HG02588 (cell line): ENCODE measurements around the gene SERPINA9.
"Not testable (repeated sequence)": the region's sequence is repeated elsewhere in the genome, so short reads cannot be mapped to it uniquely, and the experiment has no call there.

Experiments used
- ATAC-seq: cut with Tn5 transposase; IDR thresholded peaks from one replicate; pipeline ENCODE4 v1.9.1; 2021; ENCODE audit warnings: mild to moderate bottlenecking, moderate library complexity; ENCODE audit not compliant: unreplicated experiment

SERPINA9 gene

DNA sequence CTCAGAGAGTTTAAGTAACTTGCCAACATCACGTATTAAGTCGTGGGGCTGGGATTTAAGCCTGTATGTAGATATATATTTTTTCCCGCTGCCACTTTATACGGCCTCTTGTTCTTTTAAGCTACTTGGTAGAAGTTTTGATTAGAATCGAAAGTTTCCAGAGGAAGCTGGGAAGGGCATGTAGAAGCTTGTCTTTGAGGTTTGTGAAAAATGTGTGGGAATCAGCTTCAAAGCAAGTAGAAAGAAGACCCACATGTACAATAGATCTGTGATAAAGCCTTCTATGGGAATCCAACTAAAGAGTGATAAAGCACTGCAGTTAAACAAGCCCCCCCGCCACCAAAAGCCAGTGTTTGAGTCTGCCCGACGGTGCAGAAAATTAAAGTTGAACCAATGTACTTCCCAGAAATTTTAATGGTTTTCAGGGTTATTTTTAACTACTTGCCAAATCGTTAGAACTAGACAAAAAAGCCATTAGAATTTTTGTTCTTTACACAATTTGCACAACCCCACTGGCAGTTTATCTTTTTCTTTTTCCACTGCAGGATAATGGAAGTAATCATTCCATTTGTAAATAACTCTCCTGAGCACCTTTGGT is 48.9 kb downstream of the SERPINA9 start:
- no peak for ATAC-seq

DNA sequence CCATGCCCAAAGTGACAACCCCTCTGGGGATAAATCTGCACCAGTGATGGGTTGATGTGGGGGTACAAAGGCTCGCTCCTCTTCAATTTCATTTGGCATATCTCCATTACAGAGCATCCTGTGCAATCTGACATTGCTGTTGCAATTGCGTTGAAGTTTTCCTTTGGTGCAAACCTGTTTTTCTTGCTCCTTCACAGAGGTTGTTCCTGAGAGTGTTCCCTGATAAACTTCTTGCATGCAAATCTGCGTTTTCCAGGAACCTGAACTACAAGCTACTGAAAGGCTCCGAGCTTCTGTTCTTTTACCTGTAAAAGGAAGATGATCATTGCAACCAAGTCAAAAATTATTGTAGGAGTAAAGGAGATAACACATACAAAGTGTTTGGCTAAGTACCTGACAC is 49.5 kb downstream of the SERPINA9 start:
- no peak for ATAC-seq

DNA sequence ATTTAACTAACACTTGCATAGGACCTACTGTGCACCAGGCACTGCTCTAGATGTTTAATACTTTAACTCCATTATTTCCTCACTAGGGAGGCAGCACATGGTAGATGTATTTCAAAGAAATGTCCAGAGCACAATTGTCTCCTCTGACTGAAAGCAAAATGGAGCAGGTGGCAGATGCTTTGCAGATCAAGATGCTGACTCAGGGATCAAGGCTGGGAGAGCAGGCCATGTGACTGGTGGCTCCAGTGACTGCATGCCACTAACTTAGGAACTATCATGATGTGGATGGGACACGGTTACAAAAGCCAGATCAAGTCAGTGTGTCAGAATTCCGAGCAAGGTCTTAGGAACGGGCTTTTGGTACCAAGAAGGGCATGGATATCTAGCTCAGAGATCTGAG is 51.6 kb downstream of the SERPINA9 start:
- no peak for ATAC-seq

DNA sequence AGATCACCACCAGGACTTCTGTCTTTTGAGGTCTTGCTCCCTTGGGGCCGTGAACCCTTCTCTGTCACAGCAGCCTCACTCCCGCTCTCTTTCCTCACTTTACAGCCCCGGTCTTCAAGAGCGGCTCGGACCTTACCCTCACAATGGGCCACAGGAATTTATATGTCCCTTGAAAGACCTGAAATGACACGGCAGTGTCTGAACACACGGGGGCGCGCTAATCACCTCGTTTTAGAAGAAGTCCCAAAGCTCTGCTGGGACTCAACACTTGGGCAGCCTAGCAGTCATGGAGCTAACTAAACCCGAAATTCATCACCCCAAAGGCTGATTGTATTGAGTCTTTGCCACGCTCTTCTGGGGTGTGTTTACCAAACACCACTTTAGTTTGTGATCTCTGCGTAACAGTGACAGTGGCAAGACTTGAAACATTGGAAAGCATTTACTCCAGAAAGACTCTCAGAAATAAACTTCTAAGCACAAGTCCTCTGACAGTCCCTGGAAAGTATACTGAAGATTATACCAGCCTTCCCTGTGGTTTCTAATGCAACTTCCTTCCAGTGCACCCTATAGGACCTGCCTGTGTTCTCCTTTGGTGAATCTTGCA is 52.4 kb downstream of the SERPINA9 start:
- no peak for ATAC-seq

DNA sequence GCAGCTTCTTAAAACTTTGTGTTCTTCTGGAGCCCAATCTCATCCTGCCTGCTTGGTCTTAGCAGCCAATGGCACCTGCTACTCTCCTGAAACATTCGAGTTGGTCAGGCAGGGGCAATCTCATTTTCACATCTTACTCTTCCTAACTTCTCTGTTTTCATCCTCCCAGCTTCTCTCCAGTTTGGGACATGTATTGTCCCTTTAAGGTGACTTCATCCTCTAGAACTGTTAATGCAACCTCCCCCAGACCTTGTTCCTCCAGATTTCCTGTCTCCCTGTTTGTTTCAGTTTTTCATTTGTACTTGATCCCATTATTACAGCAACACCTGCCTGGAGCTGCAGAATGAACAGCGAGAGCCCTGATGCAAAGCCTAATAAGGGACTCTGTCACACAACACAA is 54.7 kb downstream of the SERPINA9 start:
- no peak for ATAC-seq

DNA sequence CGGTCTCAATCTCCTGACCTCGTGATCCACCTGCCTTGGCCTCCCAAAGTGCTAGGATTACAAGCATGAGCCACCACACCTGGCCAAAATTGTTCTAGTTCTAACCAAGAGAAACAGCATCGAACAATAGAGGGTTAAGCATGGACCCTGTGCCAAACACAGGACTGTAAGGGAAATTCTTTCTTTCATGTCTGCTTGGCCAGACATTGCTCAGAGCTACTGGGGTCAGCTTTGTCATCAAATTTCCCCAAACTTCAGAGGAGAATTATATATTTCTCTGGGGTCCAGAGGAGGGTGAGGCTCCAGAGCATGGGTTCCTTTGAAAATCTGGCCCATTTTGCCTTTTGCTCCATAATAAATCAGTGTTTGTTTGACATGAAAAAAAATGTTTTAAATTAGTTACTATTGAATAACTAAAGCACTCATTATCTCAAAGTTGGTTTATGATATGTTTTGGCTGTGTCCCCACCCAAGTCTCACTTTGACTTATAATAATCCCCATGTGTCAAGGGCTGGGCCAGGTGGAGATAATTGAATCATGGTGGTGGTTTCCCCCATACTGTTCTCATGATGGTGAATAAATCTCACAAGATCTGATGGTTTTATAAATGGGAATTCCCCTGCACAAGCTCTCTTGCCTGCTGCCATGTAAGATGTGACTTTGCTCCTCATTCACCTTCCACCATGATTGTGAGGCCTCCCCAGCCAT is 58.3 kb downstream of the SERPINA9 start:
- ATAC-seq = not testable (repeated sequence)
